H54 (cell line): ENCODE measurements around the gene CES1.
"Not testable (repeated sequence)": the region's sequence is repeated elsewhere in the genome, so short reads cannot be mapped to it uniquely, and the experiment has no call there.

Experiments used
- DNase-seq: peaks from one replicate; pipeline ENCODE4 v3.0.0; 2011; ENCODE audit warnings: low spot score, mixed read lengths; ENCODE audit not compliant: insufficient read length
- FAIRE-seq: peaks from 3 replicates; lab custom pipeline; 2011; peaks lifted over from hg19 to GRCh38; lab: Jason Lieb, UNC
- POLR2A ChIP-seq: IDR thresholded peaks from 2 replicates; pipeline ENCODE4 v1.6.1; 2011; ENCODE audit warnings: low read depth, mild to moderate bottlenecking, low read length

CES1 gene

DNA sequence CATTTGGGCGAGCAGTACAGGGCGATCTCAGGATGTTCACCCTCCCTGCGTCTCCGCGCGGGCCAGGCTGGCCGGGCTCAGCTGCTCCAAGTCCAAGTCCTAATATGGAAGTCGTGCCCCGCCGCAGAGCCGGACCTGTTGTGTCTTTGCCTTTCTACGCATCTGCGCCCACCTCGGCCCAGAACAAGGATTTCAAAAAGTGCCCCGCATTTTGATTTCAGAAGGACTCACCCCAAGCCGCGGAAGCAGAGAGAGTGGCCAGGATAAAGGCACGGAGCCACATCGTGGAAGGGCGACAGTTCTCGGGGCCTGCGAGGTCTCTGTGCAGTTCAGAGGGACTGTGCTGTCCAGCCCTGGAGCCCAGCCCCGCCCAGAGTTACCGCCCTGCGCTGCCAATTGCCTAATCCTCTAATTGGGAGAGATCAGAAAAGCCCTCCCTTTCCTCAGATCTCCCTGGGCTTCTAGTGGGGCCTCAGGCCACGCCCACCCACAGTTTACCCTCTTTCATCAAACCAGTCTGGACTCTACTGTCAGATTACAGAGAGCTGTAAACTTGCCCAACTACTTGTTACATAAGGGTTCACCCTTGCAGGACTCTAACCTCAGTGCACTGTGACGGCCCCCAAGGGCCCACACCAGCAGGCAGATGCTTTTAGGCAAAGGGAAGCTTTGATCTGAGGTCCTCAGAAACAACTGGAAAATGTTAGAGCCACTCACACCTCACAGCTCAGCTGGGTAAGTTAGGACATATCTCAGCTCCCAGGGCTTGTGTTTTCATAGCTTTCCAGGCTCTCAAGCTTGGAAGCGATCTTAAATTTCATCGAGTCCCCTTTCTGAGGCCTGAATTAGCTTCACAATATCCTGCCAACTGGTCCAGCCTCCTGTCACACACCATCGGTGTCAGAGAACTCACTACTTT lies at the start of gene CES1:
TSS of gene CES1 (minus strand) at position 324 of the 919 bp plus-strand sequence. CDS start at position 283, 41 bp downstream.
- FAIRE-seq: no peak
- DNase-seq: no peak
- TF ChIP-seq POLR2A: no peak

DNA sequence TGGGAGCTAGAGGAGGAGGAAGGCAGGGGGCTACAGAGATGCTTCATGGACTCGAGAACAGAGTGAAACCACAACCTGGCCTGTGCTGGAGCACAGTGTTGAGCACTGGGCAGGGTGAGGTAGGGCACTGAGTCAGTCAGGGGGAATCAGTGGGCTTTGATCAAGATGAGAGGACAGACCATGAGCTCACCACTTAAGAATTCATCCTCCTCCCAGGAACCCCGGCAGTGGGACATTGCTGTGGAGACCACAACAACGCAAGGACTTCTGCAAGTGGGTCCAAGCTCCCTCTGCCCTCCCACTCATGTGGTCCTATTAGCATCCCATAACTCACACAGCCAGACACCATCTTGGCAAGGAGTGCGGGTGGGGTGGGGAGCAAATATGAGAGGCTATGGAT lies 44.0 kb upstream of the CES1 start:
- TF ChIP-seq POLR2A: no peak
- DNase-seq (no peak), FAIRE-seq (no peak)

DNA sequence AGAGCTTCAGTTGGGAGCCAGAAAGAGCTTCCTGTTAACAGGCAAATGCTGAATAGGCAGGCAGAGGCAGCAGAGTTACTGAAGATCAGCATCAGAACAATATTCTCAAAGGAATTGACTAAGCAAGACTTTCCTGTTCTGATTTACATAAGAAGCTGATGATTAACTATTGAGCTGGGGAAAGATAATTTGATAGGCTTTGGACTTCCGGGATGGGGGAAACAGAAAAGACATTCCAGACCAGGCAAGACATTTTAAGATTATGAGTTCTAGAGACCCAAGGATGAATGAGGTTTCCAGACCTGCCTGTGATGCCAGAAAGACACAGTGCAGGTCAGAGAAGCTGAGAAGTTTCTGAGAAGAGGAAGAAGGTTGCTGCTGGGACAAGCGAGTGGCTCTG lies 42.4 kb upstream of the CES1 start, which contains the start of gene CES5A:
TSS of gene CES5A (minus strand) at position 101 of the 400 bp plus-strand sequence. CDS start 152 bp downstream, outside the sequence.
- DNase-seq (no peak), FAIRE-seq (no peak)
- TF ChIP-seq POLR2A: no peak

DNA sequence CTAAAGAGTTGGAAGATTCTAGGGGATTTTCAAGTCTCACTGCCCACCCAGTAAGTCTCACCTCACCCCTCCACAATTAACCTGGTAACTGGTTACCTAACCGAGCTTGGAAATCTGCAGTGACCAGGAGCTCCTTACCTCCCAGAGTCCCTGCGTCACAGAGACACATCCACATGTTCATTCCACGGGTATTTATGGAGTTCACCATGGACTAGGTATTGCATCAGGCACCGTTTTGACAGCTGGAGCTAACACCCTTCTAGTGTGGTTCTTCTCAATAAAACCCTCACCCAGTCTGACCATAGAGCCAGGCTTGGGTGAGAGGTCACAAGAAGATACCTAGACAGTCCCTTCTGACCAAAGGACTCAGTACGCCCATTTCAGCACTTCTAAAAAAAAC lies 40.2 kb upstream of the CES1 start:
- DNase-seq: no peak
- TF ChIP-seq POLR2A: no peak
- FAIRE-seq: no peak

DNA sequence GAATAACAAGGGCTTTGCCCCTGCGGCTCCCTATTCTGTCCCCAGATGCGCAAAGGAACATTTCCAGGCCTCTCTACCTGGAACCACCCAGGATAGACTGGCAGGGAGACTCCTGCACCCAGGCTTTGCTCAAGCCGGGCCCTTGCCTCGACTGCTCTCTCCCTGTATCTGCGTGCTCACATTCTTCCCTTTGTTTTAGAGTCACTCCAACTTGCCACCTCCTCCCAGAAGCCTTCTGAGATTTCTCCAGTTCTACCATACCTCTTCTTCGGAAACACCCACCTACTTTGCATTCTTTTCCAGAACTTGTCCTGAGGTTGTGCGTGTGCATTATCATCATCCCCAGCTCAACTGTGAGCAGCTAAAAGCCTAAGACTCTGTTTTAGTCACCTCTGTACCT lies 39.2 kb upstream of the CES1 start:
- FAIRE-seq (no peak), DNase-seq (no peak)
- no peak for TF ChIP-seq POLR2A

DNA sequence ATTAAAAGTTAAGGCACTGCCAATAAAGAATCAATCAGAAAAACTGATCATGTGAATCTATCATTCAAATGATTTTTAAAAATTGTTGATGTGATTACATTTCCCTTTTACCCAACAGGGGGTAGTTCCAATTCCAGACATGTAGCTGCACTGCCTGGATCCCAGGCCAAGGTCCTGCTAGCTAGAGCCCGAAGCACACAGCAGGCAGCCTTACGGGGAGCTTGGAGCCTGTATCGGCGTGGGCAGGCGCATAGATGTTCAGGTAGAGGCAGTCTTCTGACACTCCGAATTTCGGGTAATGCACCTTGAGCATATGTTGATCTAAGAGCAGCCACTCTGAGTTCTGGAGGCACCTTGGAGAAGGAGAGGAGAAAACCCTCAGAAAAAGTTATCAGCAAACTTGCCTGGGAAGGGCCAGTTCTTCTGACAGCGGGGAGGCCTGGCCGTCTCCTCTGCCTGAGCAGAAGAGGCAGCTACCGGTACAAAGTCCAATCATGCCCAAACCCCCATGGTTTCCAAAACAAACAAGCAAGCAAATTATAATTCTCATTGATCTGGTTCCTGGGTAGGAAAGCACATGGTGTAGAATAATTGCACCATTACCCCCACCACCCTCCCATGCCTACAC lies 38.6 kb upstream of the CES1 start:
- no peak for TF ChIP-seq POLR2A
- FAIRE-seq (no peak), DNase-seq (no peak)

DNA sequence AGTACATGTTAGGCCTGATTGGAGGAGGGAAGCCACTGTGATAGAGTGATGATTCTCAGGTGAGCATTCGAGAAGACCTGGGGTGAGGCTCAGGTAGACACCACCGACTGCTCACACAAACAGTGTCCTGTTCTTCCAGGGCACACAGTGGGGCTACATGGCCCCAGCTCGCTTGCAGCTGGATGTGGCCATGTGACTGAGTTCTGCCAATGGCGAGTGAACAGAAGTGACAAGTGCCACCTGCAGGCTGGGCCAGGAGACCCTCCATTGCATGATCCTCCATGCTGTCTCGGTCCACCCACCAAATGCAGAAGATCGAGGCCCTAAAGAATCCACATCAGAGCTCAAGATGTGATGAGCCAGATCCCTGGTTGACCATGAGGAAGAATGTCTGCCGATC lies 36.1 kb upstream of the CES1 start:
- FAIRE-seq (no peak), DNase-seq (no peak)
- TF ChIP-seq POLR2A: no peak

DNA sequence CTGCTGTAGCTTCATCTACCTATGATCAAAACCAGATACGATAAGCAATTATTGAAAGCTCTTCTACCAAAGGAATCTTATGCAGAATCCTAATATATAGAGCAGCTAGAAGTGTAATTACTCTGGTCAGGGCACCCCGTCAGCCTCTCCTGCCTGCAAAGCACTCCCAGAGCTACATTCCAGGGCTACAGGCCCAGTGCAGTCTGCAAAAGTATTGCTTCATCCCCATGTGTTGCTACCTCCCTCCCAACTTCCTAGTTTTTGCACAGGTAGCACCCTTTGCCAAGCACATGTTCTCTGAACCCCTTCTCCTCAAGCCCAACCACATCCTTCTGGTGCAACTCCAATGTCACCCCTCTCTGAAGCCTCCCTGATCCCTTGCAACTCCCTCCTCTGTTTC lies 35.2 kb upstream of the CES1 start:
- no peak for DNase-seq
- TF ChIP-seq POLR2A: no peak
- no peak for FAIRE-seq

DNA sequence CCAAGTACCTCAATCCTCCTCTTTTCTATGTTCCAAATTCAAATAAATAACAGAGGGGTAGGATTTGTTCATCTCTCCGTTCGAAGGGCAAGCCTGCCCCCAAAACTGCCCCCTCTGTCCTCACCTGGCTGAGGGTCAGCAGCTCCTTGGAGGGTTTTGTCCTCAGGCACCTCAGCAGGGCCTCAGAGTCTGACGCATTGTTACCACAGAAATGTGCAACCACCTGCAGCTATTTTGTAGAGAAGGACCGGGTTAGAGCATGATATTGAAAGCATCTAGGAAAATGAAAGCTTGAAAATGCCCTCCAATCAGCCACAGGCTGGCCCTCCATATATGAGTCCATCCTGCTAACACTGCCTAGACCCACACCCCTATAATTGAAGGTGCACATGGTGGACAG lies 28.4 kb upstream of the CES1 start:
- no peak for DNase-seq
- no peak for TF ChIP-seq POLR2A
- no peak for FAIRE-seq

DNA sequence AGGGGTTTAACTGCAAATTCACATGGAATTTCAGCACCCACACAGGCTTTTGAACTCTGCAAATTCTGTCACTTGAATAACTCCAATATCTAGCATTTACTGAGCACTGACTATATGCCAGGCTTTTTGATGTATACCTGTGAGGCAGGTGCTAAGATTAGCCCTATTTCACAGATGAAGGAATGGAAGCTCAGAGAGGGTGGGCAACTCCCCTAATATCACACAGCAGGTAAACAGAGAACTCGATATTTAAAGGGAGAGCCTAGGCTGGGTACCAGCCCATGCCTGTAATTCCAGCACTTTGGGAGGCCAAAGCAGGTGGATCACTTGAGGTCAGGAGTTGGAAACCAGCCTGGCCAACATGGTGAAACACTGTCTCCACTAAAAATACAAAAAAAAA lies 24.8 kb upstream of the CES1 start:
- FAIRE-seq, DNase-seq: not testable (repeated sequence)

DNA sequence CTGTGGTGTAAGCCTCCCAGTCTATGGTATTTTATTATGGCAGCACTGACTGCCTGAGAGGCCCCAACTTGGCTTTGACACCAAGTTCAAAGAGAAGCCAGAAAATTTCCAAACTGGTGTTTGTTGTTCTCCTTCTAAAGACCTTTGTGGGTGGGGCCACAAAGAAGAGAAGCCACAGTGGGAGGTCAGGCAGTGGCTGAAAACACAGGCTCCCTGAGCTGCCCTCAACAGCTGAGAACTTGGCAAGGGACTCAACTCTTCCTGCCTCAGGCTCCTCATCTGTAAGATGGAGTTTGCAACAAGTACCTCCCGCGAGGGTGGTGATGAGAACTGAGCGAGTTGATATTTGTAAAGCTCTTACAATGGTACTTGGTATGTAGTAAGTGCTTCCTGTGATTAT lies 24.1 kb upstream of the CES1 start:
- no peak for TF ChIP-seq POLR2A
- no peak for FAIRE-seq
- no peak for DNase-seq

DNA sequence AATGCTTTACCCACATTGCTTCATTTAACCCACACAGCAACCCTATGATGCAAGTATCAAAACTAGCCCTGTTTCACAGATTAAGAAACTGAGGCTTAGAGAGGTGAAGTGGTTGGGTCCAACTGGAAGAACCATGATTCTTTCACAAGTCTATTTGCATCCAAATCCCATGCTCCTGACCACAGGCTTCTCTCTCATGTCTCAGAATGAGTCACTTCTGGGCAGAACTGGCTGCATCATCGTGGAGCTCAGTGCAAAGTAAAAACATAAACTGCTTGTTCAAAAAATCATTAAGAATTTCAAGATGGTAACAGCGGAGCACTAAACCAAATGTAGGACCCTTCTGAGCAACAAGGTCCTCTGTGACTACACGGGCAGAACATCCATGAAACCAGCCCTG lies 20.2 kb upstream of the CES1 start:
- no peak for TF ChIP-seq POLR2A
- FAIRE-seq (no peak), DNase-seq (no peak)

DNA sequence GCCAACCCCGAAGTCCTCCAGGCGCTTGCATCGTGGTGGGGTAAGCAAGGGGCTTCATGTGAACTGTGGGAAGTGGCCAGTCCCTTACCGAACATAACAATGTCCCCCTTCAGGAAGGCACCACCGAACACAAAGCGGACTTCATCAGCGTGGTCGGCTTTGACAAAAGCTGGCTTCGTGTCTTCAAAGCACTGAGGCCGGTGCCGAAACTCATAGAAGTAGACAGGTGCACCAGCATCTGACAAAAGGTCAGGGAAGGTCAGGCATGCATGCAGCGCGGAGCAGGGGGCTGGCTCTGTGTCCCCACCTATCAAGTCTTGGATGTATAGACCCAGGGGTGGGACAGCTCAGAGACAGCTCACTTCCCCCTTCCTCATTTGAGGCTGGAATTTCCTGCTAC lies 16.6 kb upstream of the CES1 start:
- DNase-seq (no peak), FAIRE-seq (no peak)
- TF ChIP-seq POLR2A: no peak

DNA sequence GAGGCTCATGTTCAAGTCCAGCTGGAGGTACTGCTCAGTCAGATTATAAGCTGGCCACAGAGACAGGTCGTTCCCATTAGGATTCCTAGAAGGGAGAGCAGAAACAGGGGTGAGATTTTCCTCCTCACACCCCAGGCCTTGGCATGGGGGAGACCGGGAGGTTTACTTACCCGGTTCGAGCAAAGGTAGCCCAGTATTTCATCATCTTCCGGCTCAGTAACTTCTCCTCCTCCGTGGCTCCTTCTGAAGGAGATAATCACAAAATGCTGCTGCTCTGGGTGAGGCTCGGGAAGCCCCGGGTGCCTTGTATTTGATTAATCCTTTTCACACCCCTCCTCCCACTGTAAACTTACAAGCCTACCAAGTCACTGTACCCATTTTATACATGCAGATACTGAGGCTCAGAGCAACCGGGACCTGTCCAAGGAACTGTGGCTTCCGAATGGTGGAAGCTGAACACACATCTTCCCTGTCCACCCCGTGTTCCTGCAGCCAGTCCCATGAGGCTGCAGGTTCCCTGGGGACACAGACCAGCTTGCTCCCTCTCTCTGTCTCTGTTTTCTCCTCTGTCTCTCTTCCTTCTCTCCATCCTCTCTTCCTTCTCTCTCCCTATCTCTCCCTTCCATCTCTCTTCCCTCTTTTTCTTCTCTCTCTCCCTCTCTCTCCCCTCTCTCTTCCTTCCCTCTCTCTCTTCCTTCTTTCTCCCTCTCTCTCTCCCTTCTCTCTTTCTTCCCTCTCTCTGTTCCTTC lies 13.9 kb upstream of the CES1 start:
- FAIRE-seq (no peak), DNase-seq (no peak)
- no peak for TF ChIP-seq POLR2A
